A673 (cell line): ENCODE data around the gene GAN.

Experiments
- EZH2 ChIP-seq: fragments of 200-600 bp; sonication (generic); IDR thresholded peaks from 2 replicates; pipeline ENCODE4 v1.6.1; 2017; ENCODE audit warnings: borderline replicate concordance, low read depth, mild to moderate bottlenecking, mixed read lengths, antibody characterized with exemption, low read length; ENCODE audit not compliant: poor library complexity, severe bottlenecking
- TF ChIP-seq, protein P1 (sequence below): fragments of 300-800, 200-600 bp; sonication (generic); conservative IDR thresholded peaks from 2 replicates; pipeline ENCODE4 v1.5.1; 2017; ENCODE audit warnings: low read depth, mild to moderate bottlenecking, antibody characterized with exemption, low read length, moderate library complexity, mixed read lengths

DNA sequence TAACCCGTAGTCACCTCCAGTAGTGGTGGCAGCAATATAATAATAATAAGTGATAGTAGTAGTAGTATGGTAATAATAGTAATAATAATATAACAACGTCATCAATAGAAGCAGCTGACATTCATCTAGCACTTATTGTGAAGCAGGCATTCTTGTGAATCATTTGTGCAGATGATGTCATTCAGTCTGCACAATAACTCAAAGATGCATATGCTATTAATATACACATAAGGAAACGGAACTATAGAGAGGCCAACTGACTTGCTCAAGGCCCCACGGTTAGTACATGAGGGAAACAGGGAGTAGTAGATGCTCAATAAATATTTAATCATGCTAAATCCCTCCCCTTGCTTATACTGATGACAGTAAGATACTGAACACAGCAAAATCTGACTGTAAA, 35.4 kb upstream of the GAN start:
- no peak for TF ChIP-seq EZH2
- TF ChIP-seq, protein P1, sequence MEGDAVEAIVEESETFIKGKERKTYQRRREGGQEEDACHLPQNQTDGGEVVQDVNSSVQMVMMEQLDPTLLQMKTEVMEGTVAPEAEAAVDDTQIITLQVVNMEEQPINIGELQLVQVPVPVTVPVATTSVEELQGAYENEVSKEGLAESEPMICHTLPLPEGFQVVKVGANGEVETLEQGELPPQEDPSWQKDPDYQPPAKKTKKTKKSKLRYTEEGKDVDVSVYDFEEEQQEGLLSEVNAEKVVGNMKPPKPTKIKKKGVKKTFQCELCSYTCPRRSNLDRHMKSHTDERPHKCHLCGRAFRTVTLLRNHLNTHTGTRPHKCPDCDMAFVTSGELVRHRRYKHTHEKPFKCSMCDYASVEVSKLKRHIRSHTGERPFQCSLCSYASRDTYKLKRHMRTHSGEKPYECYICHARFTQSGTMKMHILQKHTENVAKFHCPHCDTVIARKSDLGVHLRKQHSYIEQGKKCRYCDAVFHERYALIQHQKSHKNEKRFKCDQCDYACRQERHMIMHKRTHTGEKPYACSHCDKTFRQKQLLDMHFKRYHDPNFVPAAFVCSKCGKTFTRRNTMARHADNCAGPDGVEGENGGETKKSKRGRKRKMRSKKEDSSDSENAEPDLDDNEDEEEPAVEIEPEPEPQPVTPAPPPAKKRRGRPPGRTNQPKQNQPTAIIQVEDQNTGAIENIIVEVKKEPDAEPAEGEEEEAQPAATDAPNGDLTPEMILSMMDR, result no peak
